ENCODE measurements around the gene KLHL2.
A peak's percentile ranks its signal among the peaks of the same experiment; 100 is the strongest.
"Not testable (repeated sequence)": the region's sequence is repeated elsewhere in the genome, so short reads cannot be mapped to it uniquely, and the experiment has no call there.

KLHL2 gene

DNA sequence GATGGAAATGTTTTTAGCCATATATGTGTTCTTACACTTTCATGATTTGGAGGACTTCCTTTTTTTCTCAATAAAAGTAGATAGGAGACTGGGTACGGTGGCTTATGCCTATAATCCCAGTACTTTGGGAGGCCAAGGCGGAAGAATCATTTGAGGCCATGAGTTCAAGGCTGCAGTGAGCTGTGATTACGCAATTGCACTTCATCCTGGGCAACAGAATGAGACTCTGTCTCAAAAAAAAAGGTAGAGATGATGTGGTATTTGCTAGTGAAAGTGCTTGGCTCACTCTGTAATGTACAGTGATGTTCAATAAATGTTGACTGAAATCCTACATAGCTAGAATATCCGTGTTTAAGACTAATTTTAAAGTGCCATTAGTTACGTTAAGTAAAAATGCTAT, 27.4 kb downstream of the KLHL2 start:
- no peak for DNase-seq (ENCODE audit: low read depth)
- TF ChIP-seq, protein P1, sequence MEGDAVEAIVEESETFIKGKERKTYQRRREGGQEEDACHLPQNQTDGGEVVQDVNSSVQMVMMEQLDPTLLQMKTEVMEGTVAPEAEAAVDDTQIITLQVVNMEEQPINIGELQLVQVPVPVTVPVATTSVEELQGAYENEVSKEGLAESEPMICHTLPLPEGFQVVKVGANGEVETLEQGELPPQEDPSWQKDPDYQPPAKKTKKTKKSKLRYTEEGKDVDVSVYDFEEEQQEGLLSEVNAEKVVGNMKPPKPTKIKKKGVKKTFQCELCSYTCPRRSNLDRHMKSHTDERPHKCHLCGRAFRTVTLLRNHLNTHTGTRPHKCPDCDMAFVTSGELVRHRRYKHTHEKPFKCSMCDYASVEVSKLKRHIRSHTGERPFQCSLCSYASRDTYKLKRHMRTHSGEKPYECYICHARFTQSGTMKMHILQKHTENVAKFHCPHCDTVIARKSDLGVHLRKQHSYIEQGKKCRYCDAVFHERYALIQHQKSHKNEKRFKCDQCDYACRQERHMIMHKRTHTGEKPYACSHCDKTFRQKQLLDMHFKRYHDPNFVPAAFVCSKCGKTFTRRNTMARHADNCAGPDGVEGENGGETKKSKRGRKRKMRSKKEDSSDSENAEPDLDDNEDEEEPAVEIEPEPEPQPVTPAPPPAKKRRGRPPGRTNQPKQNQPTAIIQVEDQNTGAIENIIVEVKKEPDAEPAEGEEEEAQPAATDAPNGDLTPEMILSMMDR (IDR thresholded peaks at IDR 0.05; ENCODE audit: insufficient read depth, low read depth, low read length, missing control alignments): no peak
- H3K4me3 ChIP-seq (ENCODE audit: low read depth, low read length): no peak overlapping the region

- H3K4me3 ChIP-seq (ENCODE audit: low read depth, low read length); DNase-seq (ENCODE audit: low read depth): not testable (repeated sequence)
Measured at GRCh38 chr4:165236852-165237251, 29.5 kb downstream of the KLHL2 start.

- DNase-seq (ENCODE audit: low read depth): peak; percentile 10
Measured at GRCh38 chr4:165238041-165238640, 30.8 kb downstream of the KLHL2 start.

DNA sequence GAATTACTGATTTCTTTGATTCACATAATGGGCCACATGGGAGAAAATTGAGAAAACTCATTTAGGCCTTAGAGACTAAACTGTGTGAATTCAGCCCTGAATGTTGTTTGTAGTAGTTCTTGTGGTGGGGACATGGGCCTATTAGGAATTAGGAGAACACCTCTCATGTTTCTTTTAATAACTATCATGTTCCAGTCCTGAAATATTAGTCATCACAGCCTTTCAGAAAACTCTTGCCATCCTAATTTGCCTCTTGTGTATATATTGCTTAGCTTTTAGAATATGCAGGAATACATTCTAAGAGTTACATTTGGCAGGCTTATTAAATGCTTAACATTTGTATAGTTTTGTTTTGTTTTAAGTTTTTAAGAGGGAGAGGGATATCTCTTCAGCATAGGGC, 33.4 kb downstream of the KLHL2 start:
- DNase-seq (ENCODE audit: low read depth); H3K4me3 ChIP-seq (ENCODE audit: low read depth, low read length): not testable (repeated sequence)

More at GRCh38 chr4:165238041-165238640, 30.8 kb downstream of the KLHL2 start:
- not testable (repeated sequence) for H3K4me3 ChIP-seq (ENCODE audit: low read depth, low read length)

DNA sequence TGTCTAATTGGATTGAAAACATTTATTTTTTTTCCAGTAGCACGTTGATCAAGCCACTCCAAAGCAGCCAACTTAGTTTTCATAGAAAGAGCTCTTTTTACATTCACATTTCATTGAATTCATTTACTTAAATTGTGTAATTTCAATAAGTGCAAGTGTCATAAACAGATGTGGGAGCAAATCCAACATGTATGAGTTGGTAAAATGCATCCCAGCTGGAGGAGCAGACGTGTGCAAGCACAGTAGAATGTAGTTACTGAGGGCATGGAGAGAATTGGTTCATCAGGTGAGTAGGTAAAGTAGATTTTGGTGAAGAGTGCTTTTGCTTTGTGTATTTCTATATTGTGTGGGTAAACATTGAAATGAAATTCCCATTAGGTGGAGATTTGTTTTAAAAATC, 36.8 kb downstream of the KLHL2 start:
- not testable (repeated sequence) for H3K4me3 ChIP-seq (ENCODE audit: low read depth, low read length); DNase-seq (ENCODE audit: low read depth)

DNA sequence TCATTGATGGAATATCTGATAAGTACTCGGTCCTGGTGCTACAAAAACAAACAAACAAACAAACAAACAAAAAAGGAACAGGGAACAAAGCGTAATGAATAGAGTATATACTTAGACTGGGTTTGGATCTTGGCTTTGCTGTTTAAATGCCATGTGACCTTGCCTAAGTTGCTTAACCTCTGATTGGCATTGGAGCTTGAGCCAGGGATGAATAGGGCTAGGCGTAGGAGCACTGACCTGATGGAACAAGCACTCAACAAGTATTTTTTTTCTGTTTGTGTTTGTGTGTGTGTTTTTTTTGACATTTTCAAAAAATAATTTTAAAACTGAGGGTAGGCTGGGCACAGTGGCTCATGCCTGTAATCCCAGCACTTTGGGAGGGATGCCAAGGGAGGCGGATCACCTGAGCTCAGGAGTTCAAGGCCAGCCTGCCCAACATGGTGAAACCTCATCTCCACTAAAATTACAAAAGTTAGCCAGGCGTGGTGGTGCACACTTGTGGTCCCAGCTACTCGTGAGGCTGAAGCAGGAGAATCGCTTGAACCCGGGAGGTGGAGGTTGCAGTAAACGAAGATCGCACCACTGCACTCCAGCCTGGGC, 37.3 kb downstream of the KLHL2 start:
- not testable (repeated sequence) for H3K4me3 ChIP-seq (ENCODE audit: low read depth, low read length); DNase-seq (ENCODE audit: low read depth)

DNA sequence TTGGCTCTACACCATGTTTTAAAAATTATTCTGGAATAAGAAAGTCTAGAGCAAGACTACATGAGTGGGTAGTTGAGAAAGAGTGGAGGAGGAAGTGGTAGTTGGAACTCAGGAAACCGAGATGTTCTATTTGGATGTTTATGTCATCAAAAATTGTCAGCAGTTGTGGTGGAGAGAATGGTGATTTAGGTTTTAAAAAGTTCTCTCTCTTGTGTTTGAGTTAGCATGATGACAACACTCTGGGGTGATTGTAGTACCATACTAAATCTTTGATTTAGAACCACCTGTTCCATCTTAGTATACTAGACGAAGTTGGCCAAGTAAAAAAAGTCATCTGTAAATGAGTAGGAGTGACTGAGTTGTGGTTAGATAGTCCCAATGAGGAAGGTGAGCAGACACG, 40.7 kb downstream of the KLHL2 start:
- TF ChIP-seq, protein P1 (IDR thresholded peaks at IDR 0.05; ENCODE audit: insufficient read depth, low read depth, low read length, missing control alignments): no peak
- no peak overlapping the region for H3K4me3 ChIP-seq (ENCODE audit: low read depth, low read length)
- no peak for DNase-seq (ENCODE audit: low read depth)

DNA sequence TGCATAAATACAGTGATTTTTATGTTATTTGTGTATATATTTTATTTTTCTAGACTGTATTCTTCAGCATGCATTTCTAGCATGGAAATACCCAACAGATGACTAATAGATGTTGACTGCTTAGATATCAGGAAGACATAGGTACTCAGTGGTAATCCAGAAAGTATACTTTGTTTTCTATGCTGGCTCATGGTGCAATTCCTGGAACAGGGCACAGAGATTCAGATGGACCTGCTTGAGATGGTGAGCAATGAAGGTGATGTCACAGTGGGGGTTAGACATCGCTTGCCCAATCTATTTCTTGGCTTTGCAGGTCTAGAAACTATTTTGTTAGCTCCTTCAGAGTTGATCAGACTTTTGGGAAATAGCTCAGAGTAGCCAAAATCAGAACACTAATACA, 41.5 kb downstream of the KLHL2 start:
- DNase-seq (ENCODE audit: low read depth): not testable (repeated sequence)

GRCh38 chr4:165254771-165255170, 47.4 kb downstream of the KLHL2 start:
- H3K4me3 ChIP-seq (ENCODE audit: low read depth, low read length); DNase-seq (ENCODE audit: low read depth): not testable (repeated sequence)

More for the DNA sequence above, 41.5 kb downstream of the KLHL2 start:
- H3K4me3 ChIP-seq (ENCODE audit: low read depth, low read length): not testable (repeated sequence)

GRCh38 chr4:165255439-165255838, 48.1 kb downstream of the KLHL2 start:
- peak; percentile 85 for DNase-seq (ENCODE audit: low read depth)
- H3K4me3 ChIP-seq (ENCODE audit: low read depth, low read length): not testable (repeated sequence)

DNA sequence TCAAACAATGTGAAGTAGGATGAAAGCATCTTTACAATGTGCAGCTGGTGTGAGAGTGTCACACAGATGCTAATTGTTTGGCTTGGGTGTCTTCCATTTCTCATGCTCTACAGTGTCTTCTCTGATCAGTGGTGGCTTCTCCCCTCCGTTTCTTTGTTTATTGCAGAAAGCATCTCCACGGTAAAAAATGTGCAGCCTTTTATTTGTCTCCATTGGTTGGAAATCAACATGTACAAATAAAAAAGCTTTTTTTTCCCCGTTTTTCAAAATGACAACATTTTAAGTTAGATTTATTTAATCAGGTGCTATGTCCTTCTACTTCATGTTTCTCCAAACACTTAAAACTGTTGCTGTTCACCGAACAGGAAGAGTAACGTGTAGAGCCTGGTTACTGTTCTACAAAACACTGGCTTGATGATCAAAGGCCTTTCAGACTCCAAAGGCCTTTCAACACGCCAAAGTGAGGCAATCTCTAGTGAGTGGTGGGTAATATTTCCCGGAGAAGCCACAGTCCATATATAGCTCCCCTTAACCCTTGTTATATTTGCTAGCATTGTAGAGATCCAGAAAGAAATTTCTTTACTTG, 48.8 kb downstream of the KLHL2 start:
- H3K4me3 ChIP-seq (ENCODE audit: low read depth, low read length): not testable (repeated sequence)
- DNase-seq (ENCODE audit: low read depth): peak; percentile 5

GRCh38 chr4:165259776-165260175, 52.4 kb downstream of the KLHL2 start:
- not testable (repeated sequence) for DNase-seq (ENCODE audit: low read depth)

GRCh38 chr4:165262306-165262705, 54.9 kb downstream of the KLHL2 start:
- not testable (repeated sequence) for DNase-seq (ENCODE audit: low read depth); H3K4me3 ChIP-seq (ENCODE audit: low read depth, low read length)

More at GRCh38 chr4:165259776-165260175, 52.4 kb downstream of the KLHL2 start:
- not testable (repeated sequence) for H3K4me3 ChIP-seq (ENCODE audit: low read depth, low read length)

GRCh38 chr4:165263466-165263865, 56.1 kb downstream of the KLHL2 start:
- not testable (repeated sequence) for DNase-seq (ENCODE audit: low read depth); H3K4me3 ChIP-seq (ENCODE audit: low read depth, low read length)

DNA sequence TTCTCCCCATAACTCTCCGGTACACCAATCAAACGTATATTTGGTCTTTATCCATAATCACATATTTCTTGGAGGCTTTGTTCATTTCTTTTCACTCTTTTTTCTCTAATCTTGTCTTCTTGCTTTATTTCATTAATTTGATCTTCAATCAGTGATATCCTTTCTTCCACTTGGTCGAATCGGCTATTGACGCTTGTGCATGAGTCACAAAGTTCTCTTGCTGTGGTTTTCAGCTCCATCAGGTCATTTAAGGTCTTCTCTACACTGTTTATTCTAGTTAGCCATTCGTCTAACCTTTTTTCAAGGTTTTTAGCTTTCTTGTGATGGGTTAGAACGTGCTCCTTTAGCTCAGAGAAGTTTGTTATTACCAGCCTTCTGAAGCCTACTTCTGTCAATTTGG, 62.6 kb downstream of the KLHL2 start:
- not testable (repeated sequence) for H3K4me3 ChIP-seq (ENCODE audit: low read depth, low read length); DNase-seq (ENCODE audit: low read depth)

GRCh38 chr4:165273443-165273842, 66.1 kb downstream of the KLHL2 start:
- not testable (repeated sequence) for H3K4me3 ChIP-seq (ENCODE audit: low read depth, low read length); DNase-seq (ENCODE audit: low read depth)

- not testable (repeated sequence) for H3K4me3 ChIP-seq (ENCODE audit: low read depth, low read length); DNase-seq (ENCODE audit: low read depth)
Measured at GRCh38 chr4:165275357-165275756, 68.0 kb downstream of the KLHL2 start.
